Daoy (cell line): Measurements from ENCODE around the gene ADK. TPM values are rescaled to one million over a fixed set of nuclear protein-coding genes. Genes with fewer than 3 reads are reported as not detected.

Experiments used
- DNase-seq: peaks from one replicate; pipeline ENCODE4 v3.0.0-alpha.2; 2015; ENCODE audit warnings: low read depth
- total RNA-seq: library from RNA; depleted of rRNA; stranded (reverse); fragments of >200 nt; shearing (Covaris generic); gene quantifications from 2 replicates; pipeline ENCODE4 v1.2.3, GENCODE V29; 2014; rRNA removed

ADK gene
- total RNA-seq, 1 experiment from 2014 or later = 30.7 TPM

DNA sequence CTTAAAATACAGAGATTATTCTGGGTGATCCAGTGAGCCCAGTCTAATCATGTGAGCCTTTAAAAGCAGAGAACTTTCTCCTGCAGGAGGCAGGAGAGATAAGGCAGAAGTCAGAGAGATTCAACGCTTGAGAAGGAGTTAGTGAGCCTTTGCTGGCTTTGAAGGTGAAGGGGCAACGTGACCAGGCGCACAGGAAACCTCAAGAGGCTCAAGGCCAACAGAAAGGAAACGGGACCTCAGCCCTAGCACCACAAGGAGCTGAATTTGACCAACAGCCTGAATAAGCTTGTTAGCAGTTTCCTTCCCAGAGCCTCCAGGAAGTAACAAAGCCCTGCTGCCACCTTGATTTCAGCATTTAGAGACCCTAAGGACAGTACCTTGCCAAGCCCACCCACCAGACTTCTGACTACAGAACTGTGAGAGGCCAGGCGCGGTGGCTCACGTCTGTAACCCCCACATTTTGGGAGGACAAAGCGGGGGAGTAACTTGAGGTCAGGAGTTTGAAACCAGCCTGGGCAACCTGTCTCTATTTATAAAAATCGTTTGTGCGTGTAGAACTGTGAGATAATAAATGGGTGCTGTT, 588.1 kb downstream of the ADK start:
- DNase-seq = no peak

DNA sequence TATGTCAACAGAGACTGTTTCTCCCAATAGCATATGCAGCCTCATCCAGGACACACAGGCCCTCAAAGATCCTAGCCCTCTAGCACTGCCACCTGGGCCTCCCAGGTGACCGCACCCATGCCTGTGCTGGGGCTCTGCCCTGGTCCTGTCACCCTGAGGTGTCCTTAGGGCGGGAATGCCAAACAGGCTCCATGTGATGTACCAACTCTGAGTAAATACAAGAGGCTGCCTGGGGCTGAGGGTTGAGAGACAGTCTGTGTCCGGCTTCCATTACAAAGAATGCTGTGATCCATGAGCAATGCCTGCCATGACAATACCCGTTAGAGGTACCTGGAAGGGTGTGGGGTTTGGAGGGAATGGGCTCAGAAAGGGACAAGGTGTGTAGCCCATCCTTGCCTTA, 592.4 kb downstream of the ADK start:
- DNase-seq = no peak

DNA sequence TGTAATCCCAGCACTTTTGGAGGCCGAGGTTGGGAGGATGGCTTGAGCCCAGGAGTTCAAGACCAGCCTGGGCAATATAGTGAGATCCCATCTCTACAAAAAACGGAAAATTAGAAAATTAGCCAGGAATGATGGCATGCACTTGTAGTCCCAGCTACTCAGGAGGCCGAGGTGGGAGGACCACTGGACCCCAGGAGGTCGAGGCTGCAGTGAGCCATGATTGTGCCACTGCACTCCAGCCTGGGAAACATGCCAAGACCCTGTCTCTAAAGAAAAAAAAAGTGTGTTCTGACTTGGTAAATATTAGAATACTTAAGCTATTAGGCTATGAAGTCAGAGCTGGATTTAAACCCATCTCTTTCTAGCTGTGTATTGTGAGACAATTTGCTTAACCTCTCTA, 594.4 kb downstream of the ADK start:
- no peak for DNase-seq

DNA sequence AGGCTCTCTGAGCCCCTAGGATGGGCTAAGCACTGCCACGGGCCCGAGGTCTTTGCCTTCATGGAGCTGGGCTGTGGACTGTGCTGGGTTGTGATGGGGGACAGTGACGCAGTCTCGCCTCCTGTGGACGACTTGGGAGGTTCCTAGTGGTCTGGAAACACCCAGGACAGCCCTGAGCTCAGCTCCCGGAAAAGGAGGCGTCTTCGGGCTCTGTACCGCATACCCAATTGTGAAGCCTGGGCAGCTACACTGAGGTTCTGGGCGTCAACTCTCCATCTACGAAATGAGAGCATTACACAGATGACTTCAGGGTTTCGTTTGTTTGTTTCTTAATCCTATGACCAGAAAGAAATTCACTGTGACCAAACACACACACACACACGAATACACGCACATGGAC, 595.8 kb downstream of the ADK start:
- DNase-seq = no peak

DNA sequence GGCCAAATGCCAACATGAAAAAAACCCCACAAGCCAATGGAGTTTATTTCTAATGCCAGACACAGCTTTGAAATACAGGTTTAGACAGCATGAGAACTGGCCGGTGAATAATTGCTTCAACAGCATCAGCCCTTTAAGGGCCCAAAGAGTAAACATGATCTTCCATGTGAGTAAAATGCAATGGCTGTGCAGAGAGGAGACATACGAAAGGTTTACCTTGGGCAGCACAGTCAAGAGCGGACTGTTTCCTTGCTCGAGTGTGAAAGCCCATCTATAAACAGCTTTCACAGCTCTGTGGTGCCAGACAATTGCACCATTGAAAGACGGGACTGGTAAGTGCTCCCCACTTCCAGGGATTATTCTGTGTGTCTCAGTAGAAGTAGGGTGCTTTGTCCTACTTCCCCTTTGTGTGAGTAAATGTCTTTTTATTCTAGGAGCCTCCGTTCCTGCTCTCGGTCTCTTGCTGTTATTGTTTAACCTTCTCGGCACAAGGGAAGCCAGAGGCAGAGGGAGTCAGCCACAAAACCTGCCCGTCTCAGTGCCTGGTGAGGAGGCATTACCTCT, 597.5 kb downstream of the ADK start:
- no peak for DNase-seq

DNA sequence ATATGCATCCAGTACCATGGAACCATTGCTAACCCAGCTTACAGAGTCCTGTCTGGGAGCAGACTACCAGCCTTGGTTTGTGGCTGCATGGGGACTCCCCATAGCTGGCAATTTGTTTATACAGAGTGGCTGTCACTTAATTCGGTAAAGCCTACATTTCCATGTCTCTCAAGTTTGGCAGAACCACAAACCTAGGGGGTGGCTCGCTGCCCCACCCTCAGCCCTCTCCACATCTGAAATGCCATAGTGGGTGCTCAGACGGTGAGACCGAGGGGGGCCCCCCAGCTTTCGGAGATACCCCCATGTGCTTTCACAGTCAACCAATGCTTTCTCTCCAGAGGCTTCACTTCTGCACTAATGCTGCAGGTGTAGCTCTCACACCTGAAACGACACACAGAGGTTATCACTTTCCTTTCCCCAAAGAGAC, 599.8 kb downstream of the ADK start:
- DNase-seq = no peak

DNA sequence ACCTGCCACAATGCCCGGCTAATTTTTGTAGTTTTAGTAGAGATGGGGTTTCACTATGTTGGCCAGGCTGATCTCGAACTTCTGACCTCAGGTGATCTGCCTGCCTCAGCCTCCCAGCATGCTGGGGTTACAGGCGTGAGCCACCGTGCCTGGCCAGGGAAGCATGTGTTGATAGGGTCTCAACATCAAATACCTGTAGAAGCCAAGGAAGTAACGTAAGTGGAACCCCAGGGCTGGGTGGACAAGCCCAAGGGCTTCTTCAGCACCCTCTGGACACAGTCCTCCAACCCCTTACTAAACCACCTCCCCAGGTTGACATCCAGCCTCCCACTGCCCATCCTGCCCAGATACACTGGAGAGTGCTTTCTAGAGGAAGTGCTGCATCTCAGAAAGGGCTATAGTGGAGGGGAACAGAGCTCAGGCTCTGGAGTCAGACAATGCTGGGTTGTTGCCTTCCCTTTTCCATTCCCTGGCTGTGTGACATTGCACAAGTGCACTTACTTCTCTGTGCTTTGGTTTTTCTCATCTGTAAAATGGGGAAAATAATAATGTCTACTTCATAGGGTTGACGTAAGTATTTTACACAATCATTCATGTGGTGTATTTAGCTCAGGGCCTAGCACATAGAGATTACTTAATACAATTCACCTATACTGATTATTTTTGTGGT, 601.5 kb downstream of the ADK start:
- DNase-seq = no peak

DNA sequence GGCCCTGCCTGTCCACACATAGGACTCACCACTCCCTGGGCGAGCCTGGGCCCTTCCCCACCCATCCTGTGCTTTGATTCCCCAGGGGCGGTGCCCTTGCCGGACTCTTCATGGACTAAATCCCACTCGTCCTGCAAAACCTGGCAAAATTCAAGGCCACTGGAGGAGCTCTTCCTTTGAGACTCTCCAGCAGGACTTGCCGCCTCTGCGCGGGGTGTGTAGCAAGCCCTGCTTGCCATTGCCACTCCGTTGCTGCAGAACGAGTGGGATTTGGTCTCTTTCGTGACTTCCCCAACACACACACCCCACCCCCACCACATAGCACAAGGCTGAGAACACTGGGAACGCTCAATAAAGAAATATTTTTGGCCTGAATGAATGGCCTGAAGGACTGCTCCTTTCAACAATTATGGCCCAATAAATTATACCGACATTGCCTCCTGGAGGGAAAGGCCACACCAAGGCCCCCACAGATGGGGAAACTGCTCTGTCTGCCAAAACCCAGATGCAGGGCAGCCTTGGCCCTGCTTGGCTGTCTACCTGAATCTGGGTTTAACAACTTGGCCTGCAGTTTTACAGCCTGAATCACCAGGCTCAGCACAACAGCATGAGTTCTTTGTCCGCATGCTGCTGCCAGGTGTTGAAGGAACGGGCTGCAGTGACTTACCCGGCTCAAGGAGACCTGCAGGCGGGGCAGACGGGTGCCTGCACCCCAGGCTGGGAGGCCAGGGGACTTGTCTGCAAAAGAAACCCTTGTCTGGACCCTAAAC, 602.6 kb downstream of the ADK start:
- DNase-seq = peak; percentile 5

DNA sequence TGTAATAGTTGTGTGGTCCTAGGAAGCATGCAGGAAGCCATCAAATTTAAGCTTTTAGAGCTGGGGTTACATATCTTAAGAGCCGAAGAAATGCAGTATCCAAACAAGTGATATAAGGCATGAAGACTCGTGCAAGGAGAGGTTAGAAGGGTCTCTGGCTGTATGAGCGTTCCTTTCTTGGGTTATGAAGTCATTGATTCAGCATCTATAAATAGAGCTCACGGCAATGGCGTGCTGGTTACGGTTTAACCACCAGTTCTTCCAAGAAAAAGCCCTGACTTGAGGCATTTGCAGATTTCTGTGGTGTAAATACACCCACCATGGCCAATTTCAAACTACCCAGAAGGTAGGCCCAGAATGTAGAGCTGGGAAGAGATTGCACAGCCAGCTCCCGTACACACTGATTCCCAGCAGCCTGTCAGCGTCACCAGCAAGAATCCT, 603.4 kb downstream of the ADK start:
- no peak for DNase-seq

DNA sequence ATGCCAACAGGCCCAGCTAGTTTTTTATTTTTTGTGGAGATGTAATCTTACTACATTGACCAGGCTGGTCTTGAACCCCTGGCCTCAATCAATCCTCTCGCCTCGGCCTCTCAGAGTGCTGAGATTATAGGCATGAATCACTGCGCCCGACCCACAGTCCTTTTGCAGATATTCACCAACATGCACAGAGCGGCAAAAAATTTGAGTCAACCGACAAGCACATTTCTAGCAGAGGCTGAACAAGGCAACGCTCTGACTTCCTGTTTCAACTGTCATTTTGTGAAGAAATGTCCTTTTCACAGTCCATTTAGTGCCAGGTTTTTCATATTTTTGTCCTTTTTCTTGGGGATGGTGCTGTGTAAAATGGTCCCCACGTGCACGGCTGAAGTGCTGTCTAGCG, 604.3 kb downstream of the ADK start:
- no peak for DNase-seq

Other genes starting within 250 kb of the ADK start
- gene PLAU, start 240.1 kb upstream of the ADK start, total RNA-seq = 159 and 165 TPM in 2 replicates
- gene VCL, start 153.1 kb upstream of the ADK start, total RNA-seq = 98.4 and 115 TPM in 2 replicates
- gene AP3M1, start 393 bp upstream of the ADK start, total RNA-seq = 12.0 and 20.5 TPM in 2 replicates